Measurements from ENCODE around the gene RAMP2.
A peak's percentile ranks its signal among the peaks of the same experiment; 100 is the strongest.

Gene RAMP2

GRCh38 chr17:42792545-42792944 is 31.5 kb downstream of the RAMP2 start:
- DNase-seq (ENCODE audit: low spot score): no peak

GRCh38 chr17:42795061-42795460 is 34.0 kb downstream of the RAMP2 start:
- no peak for DNase-seq (ENCODE audit: low spot score)

GRCh38 chr17:42795465-42795864 is 34.4 kb downstream of the RAMP2 start:
- no peak for DNase-seq (ENCODE audit: low spot score)

- no peak for DNase-seq (ENCODE audit: low spot score)
Measured at GRCh38 chr17:42796066-42796758, 35.2 kb downstream of the RAMP2 start.

- DNase-seq (ENCODE audit: low spot score): no peak
Measured at GRCh38 chr17:42797067-42798007, 36.3 kb downstream of the RAMP2 start.

GRCh38 chr17:42798011-42798382 is 37.0 kb downstream of the RAMP2 start:
- no peak for DNase-seq (ENCODE audit: low spot score)

GRCh38 chr17:42798383-42799380 is 37.7 kb downstream of the RAMP2 start, which contains the start of the genes CNTD1 and COA3:
TSS of gene CNTD1 (plus strand) at chr17:42798861. CDS start at chr17:42799068, 207 bp downstream.
TSS of gene COA3 (minus strand) at chr17:42798704. CDS start at chr17:42798681, 23 bp downstream.
- DNase-seq (ENCODE audit: low spot score): peak; percentile 80

GRCh38 chr17:42803074-42803883 is 42.3 kb downstream of the RAMP2 start:
- no peak for DNase-seq (ENCODE audit: low spot score)

GRCh38 chr17:42804918-42805367 is 43.9 kb downstream of the RAMP2 start:
- DNase-seq (ENCODE audit: low spot score): no peak

GRCh38 chr17:42806249-42806648 is 45.2 kb downstream of the RAMP2 start:
- DNase-seq (ENCODE audit: low spot score): no peak

- no peak for DNase-seq (ENCODE audit: low spot score)
Measured at GRCh38 chr17:42809250-42809649, 48.2 kb downstream of the RAMP2 start.

All from SW480 (cell line).